CD14-positive monocyte (primary cell): Measurements from ENCODE around the gene TNIP1. TPM values are rescaled to one million over a fixed set of nuclear protein-coding genes. Genes with fewer than 3 reads are reported as not detected.

ENCODE experiments used
- DNase-seq, 3 donors: peaks; one replicate each; pipeline ENCODE4 v3.0.0-alpha.2; 2011 to 2022
- H2AFZ ChIP-seq: 2 replicates; pipeline ENCODE4 v1.6.0; 2012; ENCODE audit warnings: mild to moderate bottlenecking, low read depth, low read length, inconsistent platforms; ENCODE audit not compliant: insufficient read depth, poor library complexity, severe bottlenecking
- H3K27ac ChIP-seq, 2 donors: 1 replicate in 1 of 2; 2 replicates in 1 of 2; pipeline ENCODE4 v1.5.1; 2012 to 2013; ENCODE audit warnings: low read length in 2 of 2, control low read depth in 1 of 2, inconsistent platforms in 1 of 2, low read depth in 1 of 2, mild to moderate bottlenecking in 1 of 2
- H3K27me3 ChIP-seq, 2 donors: one replicate each; pipeline versions ENCODE4 v1.6.0 to v1.6.1; 2011 to 2013; ENCODE audit warnings: low read length in 2 of 2; ENCODE audit not compliant: control insufficient read depth in 2 of 2, insufficient read depth in 2 of 2
- H3K36me3 ChIP-seq, 2 donors: replicated peaks in 1 of 2; 1 replicate in 1 of 2; 2 replicates in 1 of 2; pipeline versions ENCODE4 v1.5.1 to v1.6.1; 2012 to 2013; ENCODE audit warnings: low read length in 2 of 2, control low read depth in 1 of 2, inconsistent platforms in 1 of 2, mild to moderate bottlenecking in 1 of 2; ENCODE audit not compliant: insufficient read depth in 2 of 2, control insufficient read depth in 1 of 2
- H3K4me1 ChIP-seq, 2 donors: 1 replicate in 1 of 2; 2 replicates in 1 of 2; pipeline versions ENCODE4 v1.5.1 to v1.6.1; 2012 to 2013; ENCODE audit warnings: low read length in 2 of 2, control low read depth in 1 of 2, inconsistent platforms in 1 of 2, mild to moderate bottlenecking in 1 of 2, moderate library complexity in 1 of 2; ENCODE audit not compliant: insufficient read depth in 2 of 2, control insufficient read depth in 1 of 2
- H3K4me2 ChIP-seq: replicated peaks from 2 replicates; pipeline ENCODE3; 2012; ENCODE audit warnings: low read length, moderate library complexity, mild to moderate bottlenecking; ENCODE audit not compliant: poor library complexity, severe bottlenecking; ENCODE audit errors: extremely low read depth
- H3K4me3 ChIP-seq, 3 experiments: fragments of 200-600 bp in 1 of 3; sonication (generic) in 1 of 3; replicated peaks in 1 of 3; 1 replicate in 2 of 3; 2 replicates in 1 of 3; pipeline ENCODE4 v1.5.1; 2011 to 2013; ENCODE audit warnings: low read length in 3 of 3, mild to moderate bottlenecking in 3 of 3, control low read depth in 2 of 3, low read depth in 2 of 3, inconsistent platforms in 1 of 3, moderate library complexity in 1 of 3
- H3K79me2 ChIP-seq: 2 replicates; pipeline ENCODE4 v1.6.0; 2012; ENCODE audit warnings: mild to moderate bottlenecking, control low read depth, inconsistent platforms, low read length, moderate library complexity; ENCODE audit not compliant: insufficient read depth
- H3K9ac ChIP-seq: 2 replicates; pipeline ENCODE4 v1.6.0; 2017; ENCODE audit warnings: low read length, mild to moderate bottlenecking; ENCODE audit not compliant: insufficient read depth, poor library complexity, severe bottlenecking
- H3K9me3 ChIP-seq, 2 donors: replicated peaks in 1 of 2; 1 replicate in 1 of 2; 2 replicates in 1 of 2; pipeline versions ENCODE4 v1.5.1 to v1.6.1; 2012 to 2013; ENCODE audit warnings: low read length in 2 of 2, control low read depth in 1 of 2; ENCODE audit not compliant: control insufficient read depth in 1 of 2, insufficient read depth in 1 of 2
- H4K20me1 ChIP-seq: 2 replicates; pipeline ENCODE4 v1.6.0; 2012; ENCODE audit warnings: mild to moderate bottlenecking, low read length, control low read depth, moderate library complexity; ENCODE audit not compliant: insufficient read depth
- H3K27ac Mint-ChIP-seq, 7 donors: one replicate each; pipeline ENCODE4 v1.8.0; 2020; ENCODE audit warnings: mild to moderate bottlenecking in 7 of 7, mixed read lengths in 7 of 7, moderate library complexity in 6 of 7, inconsistent platforms in 2 of 7
- H3K27me3 Mint-ChIP-seq, 3 donors: one replicate each; pipeline ENCODE4 v1.8.0; 2021 to 2022; ENCODE audit warnings: low read depth in 3 of 3, mild to moderate bottlenecking in 3 of 3, mixed read lengths in 3 of 3, moderate library complexity in 3 of 3, inconsistent platforms in 1 of 3
- H3K36me3 Mint-ChIP-seq, 2 donors: one replicate each; pipeline ENCODE4 v1.8.0; 2020; ENCODE audit warnings: mixed read lengths in 2 of 2, inconsistent platforms in 1 of 2, mild to moderate bottlenecking in 1 of 2
- H3K4me1 Mint-ChIP-seq: one replicate; pipeline ENCODE4 v1.8.0; 2020; ENCODE audit warnings: mild to moderate bottlenecking, mixed read lengths
- H3K4me3 Mint-ChIP-seq, 2 donors: one replicate each; pipeline ENCODE4 v1.8.0; 2020; ENCODE audit warnings: mild to moderate bottlenecking in 2 of 2, mixed read lengths in 2 of 2, moderate library complexity in 1 of 2
- H3K9me3 Mint-ChIP-seq, 7 donors: one replicate each; pipeline ENCODE4 v1.8.0; 2020 to 2022; ENCODE audit warnings: mixed read lengths in 7 of 7, mild to moderate bottlenecking in 6 of 7, moderate library complexity in 6 of 7, inconsistent platforms in 2 of 7
- CTCF ChIP-seq: fragments of 200-600 bp; IDR thresholded peaks from one replicate; pipeline ENCODE4 v1.8.0; 2022; ENCODE audit warnings: antibody characterized with exemption, mild to moderate bottlenecking
- WGBS: methylation state at CpG from one replicate; pipeline ENCODE4 v1.1.5; 2013; ENCODE audit warnings: missing lambda C conversion rate; ENCODE audit not compliant: insufficient coverage; 5-methylcytosine and 5-hydroxymethylcytosine counted together
- intact Hi-C, 2 donors: fragments of 100-400 bp; cut with micrococcal nuclease; formaldehyde crosslinking; loops; one replicate each; pipeline versions ENCODE4 v1.15.0 to v1.15.1; 2023
- polyA plus RNA-seq, 3 donors: library from polyadenylated mRNA; depleted of rRNA in 1 of 3; unstranded in 2 of 3; stranded (reverse) in 1 of 3; fragments of 300-500 nt in 2 of 3; fragments of >200 nt in 1 of 3; fragmentation: Illumina TruSeq in 2 of 3; gene quantifications; 1 replicate in 2 of 3; 2 replicates in 1 of 3; pipeline ENCODE4 v1.2.3, GENCODE V29; 2012 to 2021

The TNIP1 gene
- polyA plus RNA-seq, 3 donors: 30.8 to 108 (median 46.4) TPM

GRCh38 chr5:151038801-151039238 lies 42.0 kb downstream of the TNIP1 start:
- no peak for TF ChIP-seq CTCF
- H3K4me3 ChIP-seq: no peak overlapping the region
- intact Hi-C loops: no loop called here
- Mint-ChIP-seq H3K36me3 (peaks cover 98 to 100% of the 10 kb centered on the region in 2 donors), H3K4me3 (no peak overlapping the region), H3K27me3 (peaks cover 0 to 1% (median 0%) of the 10 kb centered on the region in 3 donors), H3K27ac (peak overlapping the region in 3 of 7 donors; percentile 8 to 79 (median 68)), H3K4me1 (no peaks in the 10 kb centered on the region), H3K9me3 (no peaks in the 10 kb centered on the region)
- H3K9ac ChIP-seq: no peak overlapping the region
- no peaks in the 10 kb centered on the region for H3K9me3 ChIP-seq
- H3K4me1 ChIP-seq: no peaks in the 10 kb centered on the region
- H3K27ac ChIP-seq: no peak overlapping the region
- peaks cover 100% of the 10 kb centered on the region in 2 donors for H3K36me3 ChIP-seq
- H4K20me1 ChIP-seq: peaks cover 88% of the 10 kb centered on the region
- H2AFZ ChIP-seq: no peak overlapping the region
- DNase-seq: peak in 1 of 3 donors; percentile 52
- 92% methylated on average over 7 of the region's 7 CpGs for WGBS
- no peaks in the 10 kb centered on the region for H3K27me3 ChIP-seq
- no peaks in the 10 kb centered on the region for H3K79me2 ChIP-seq
- H3K4me2 ChIP-seq: no peak overlapping the region

- H3K27ac ChIP-seq: no peak overlapping the region
Measured at GRCh38 chr5:151038412-151038745, 42.5 kb downstream of the TNIP1 start.

More at GRCh38 chr5:151038412-151038745, 42.5 kb downstream of the TNIP1 start:
- intact Hi-C loops: no loop called here
- H3K4me3 Mint-ChIP-seq: no peak overlapping the region
- no peaks in the 10 kb centered on the region for H3K79me2 ChIP-seq
- DNase-seq: no peak
- H3K4me1 Mint-ChIP-seq: no peaks in the 10 kb centered on the region
- no peaks in the 10 kb centered on the region for H3K27me3 ChIP-seq
- H3K27me3 Mint-ChIP-seq: peaks cover 0 to 1% (median 0%) of the 10 kb centered on the region in 3 donors
- no peak overlapping the region for H3K4me3 ChIP-seq
- H3K9ac ChIP-seq: no peak overlapping the region
- no peaks in the 10 kb centered on the region for H3K9me3 ChIP-seq
- peaks cover 84% of the 10 kb centered on the region for H4K20me1 ChIP-seq
- peak overlapping the region in 2 of 7 donors; percentile 8 to 79 for H3K27ac Mint-ChIP-seq
- H3K4me1 ChIP-seq: no peaks in the 10 kb centered on the region
- WGBS: 99% methylated on average over 5 of the region's 8 CpGs
- H2AFZ ChIP-seq: no peak overlapping the region
- no peaks in the 10 kb centered on the region for H3K9me3 Mint-ChIP-seq
- H3K4me2 ChIP-seq: no peak overlapping the region
- no peak for TF ChIP-seq CTCF
- H3K36me3 Mint-ChIP-seq: peaks cover 98 to 100% of the 10 kb centered on the region in 2 donors
- H3K36me3 ChIP-seq: peaks cover 100% of the 10 kb centered on the region in 2 donors
